SK-N-MC (cell line): ENCODE measurements around the gene EIF3J.

Source experiments
- EZH2 ChIP-seq: fragments of 200-600 bp; sonication (generic); IDR thresholded peaks from one replicate; pipeline ENCODE4 v1.6.1; 2017; ENCODE audit warnings: antibody characterized with exemption
- POLR2AphosphoS5 ChIP-seq: IDR thresholded peaks from 2 replicates; pipeline ENCODE4 v1.6.1; 2012; ENCODE audit warnings: mild to moderate bottlenecking, low read depth, low read length, borderline replicate concordance

DNA sequence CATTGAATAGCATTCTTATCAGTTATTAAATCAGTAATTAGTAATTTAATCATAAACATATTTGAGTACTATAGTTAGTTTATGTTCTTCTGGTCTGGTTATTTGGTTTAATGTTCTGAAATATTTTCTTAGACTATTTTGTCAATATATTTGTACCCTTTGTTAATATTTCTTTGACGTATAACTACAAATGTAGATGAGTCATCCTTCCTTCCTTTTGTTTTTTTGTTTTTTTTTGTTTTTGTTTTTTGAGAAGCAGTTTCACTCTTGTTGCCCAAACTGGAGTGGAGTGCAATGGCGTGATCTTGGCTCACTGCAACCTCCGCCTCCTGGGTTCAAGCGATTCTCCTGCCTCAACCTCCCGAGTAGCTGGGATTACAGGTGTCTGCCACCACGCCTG lies 17.4 kb upstream of the EIF3J start:
- TF ChIP-seq EZH2 (no peak), POLR2AphosphoS5 (no peak)
